GM18873 (cell line): Measurements from ENCODE around the gene DYNLL1.

Experiments
- ATAC-seq: cut with Tn5 transposase; IDR thresholded peaks from one replicate; pipeline ENCODE4 v1.9.1; 2021; ENCODE audit warnings: mild to moderate bottlenecking, moderate library complexity, moderate number of reproducible peaks; ENCODE audit not compliant: unreplicated experiment, low FRiP score

DYNLL1 gene

GRCh38 chr12:120546050-120546386, 50.1 kb downstream of the DYNLL1 start:
- ATAC-seq, result no peak
